GM12874 (cell line): ENCODE measurements around the gene SLC35F3.

ENCODE experiments used
- TF ChIP-seq, protein P1 (sequence below): IDR thresholded peaks from 2 replicates; pipeline ENCODE4 v1.5.1; 2011; ENCODE audit warnings: low read depth, mild to moderate bottlenecking, control low read depth, low read length, moderate library complexity; ENCODE audit not compliant: insufficient read depth

The SLC35F3 gene

DNA sequence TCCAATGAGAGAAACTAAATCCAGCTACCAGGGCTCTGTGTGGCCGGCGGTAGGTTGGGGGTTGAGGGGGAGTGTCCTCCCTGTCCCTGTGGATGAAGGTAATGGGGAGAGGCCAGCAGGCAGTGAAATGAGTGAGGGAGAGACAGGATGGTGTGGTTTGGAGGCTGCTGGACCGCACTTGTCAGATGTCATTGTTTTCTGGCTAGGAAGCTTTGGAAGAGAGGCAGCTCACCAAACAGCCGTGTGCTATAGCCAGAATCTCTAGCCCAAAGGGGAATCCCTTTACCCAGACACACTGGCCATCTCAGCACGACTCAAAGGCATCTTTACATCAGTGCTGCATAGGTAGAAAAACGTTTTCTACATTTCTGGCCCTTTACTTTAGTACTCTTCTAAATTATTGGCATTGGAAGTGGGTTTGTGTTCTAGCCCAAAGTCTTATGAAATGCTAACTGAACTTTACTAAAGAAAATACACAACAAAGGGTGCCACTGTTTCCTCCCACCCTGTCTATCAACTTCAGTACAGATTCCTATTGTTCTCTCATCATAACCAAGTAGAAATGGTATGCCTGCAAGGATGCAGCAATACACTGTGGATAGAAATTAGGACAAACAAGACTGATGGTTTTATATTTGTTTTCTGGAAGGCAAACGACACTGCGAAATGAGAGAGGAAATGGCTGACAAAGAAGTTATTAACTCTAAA lies 372.8 kb downstream of the SLC35F3 start:
- TF ChIP-seq, protein P1, sequence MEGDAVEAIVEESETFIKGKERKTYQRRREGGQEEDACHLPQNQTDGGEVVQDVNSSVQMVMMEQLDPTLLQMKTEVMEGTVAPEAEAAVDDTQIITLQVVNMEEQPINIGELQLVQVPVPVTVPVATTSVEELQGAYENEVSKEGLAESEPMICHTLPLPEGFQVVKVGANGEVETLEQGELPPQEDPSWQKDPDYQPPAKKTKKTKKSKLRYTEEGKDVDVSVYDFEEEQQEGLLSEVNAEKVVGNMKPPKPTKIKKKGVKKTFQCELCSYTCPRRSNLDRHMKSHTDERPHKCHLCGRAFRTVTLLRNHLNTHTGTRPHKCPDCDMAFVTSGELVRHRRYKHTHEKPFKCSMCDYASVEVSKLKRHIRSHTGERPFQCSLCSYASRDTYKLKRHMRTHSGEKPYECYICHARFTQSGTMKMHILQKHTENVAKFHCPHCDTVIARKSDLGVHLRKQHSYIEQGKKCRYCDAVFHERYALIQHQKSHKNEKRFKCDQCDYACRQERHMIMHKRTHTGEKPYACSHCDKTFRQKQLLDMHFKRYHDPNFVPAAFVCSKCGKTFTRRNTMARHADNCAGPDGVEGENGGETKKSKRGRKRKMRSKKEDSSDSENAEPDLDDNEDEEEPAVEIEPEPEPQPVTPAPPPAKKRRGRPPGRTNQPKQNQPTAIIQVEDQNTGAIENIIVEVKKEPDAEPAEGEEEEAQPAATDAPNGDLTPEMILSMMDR, result no peak

DNA sequence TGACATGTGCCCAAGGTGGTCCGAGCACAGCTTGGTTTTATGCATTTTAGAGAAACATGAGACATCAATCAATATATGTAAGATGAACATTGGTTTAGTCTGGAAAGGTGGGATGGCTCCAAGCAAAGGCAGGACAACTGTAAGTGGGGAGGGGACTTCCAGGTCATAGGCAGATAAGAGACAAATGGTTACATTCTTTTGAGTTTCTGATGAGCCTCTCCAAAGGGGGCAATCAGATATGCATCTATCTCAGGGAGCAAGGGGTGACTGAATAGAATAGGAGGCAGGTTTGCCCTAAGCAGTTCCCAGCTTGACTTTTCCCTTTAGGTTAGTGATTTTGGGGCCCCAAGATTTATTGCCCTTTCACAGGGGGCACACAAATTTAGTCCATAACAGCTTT lies 374.5 kb downstream of the SLC35F3 start:
- TF ChIP-seq, protein P1, result no peak

DNA sequence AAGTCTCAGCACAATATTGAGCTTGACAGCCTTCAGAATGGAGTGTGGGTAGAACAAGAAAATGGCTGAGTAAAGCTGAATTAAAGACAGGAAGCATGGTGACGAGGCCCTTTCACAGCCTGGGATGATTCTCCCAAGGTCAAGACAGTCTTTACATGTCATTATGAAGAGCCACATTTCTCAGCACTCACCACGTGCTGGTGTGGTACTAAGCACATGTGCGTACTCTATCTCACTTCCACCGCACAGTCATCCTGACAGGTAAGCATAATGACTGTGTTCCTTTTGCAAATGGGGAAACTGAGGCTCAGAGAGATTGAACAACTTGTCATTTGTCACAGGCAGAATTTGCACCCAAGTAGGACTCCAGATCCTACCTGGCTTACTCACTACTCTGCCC lies 376.0 kb downstream of the SLC35F3 start:
- TF ChIP-seq, protein P1, result no peak

DNA sequence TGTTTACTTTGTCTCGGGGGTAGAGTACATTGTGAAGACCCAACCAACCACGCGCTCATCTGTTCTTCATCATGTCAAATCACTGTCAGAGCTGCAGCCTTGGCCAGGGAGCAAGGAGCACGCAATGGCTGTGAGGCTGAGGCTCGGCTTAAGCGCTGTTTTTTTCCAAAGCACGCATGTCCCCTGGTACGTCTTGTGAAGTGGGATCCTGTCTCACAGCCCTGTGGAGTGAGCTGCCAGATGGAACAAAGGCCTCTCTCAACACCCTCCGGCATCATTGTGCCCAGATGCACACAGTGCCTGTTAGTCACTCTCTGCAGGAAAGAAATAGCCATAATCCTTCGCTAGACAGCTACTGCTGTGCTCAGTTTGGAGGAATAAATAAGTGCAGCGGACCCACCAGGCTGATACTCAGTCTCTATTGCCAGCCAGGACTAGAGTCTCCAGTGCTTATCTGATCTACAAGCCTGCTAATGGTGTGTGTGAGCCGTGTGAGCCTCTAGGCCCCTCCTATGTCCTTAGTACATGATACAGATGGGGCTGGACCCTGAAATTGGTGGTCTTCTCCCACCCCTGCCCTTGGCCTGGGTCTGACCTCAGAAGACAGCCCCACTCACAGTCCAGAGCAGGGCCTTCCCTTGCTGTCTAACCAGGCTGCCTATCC lies 377.5 kb downstream of the SLC35F3 start:
- TF ChIP-seq, protein P1, result no peak

DNA sequence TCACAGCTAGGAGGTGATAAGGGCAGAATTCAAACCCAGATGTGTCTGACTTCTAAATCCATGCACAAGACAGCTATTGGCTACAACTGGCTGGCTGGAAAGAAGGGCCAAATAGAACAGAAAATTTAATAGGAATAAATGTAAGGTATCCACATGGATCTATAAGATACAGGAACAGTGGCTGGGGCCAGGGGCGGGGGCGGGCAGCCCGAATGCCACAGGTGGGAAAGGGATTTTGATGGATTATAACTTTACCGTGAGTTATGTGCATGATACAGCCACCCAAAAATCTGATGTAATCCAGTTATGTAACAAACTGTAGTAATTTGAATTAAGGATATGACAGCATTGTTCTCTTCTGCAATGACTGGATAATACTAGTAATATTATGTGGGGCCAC lies 381.7 kb downstream of the SLC35F3 start:
- TF ChIP-seq, protein P1, result no peak

DNA sequence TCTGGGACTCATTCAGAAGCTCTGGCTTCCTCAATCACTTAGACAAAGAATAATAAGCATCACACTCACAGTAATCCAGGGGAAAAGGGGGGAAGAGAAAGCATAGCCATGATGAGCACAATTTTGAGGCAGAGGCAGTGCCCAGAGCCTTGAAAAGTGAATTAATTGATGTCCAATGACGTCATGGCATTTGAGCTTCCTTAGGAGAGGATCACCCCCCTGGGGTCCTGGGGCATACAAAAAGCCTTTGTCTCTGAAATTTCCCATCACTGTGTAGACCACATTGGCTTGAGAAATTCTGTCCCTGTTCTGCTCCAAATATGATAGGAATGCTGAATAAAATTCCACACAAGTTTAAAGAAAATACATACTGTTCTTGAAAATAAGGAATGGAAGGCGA lies 384.5 kb downstream of the SLC35F3 start:
- TF ChIP-seq, protein P1, result no peak

DNA sequence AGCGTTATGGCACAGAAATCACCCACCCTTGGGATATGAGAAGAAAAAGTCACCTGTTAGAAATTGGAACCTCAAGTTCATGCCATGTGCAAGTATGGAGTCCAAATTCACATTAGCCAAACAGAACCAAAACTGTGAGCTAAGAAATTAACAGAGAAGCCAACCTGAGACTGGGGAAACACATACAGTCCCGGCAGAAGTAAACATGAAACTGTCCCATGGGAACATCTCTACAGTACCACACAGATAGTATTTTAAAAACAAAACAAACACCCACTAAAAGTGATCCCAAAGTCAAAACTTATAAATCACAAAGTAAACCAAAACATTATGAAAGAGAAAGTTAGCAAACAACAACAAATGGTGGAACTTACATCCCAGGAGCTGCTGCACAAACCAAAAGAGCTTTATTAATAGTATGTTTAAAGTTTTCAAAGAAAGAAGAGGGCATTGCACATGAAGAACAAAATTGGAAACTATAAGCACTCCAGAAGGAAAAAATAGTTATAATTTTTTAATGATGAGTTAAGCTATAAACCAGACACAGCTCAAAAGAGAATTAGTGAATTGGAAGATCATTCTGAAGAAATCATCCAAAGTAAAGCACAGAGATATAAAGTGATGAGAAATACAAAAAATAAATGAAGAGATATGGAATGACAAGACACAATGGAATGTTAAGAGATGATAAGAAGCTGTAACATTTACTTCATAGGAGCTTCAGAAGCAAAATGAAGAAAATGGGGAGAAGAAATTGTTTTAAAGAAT lies 385.2 kb downstream of the SLC35F3 start:
- TF ChIP-seq, protein P1, result no peak
